Measurements from ENCODE around the gene ADAMTS12. TPM values are rescaled to one million over a fixed set of nuclear protein-coding genes. Genes with fewer than 3 reads are reported as not detected.
A peak's percentile ranks its signal among the peaks of the same experiment; 100 is the strongest.

Gene ADAMTS12
- total RNA-seq, 1 donor from 2014 or later: 2.3 TPM

DNA sequence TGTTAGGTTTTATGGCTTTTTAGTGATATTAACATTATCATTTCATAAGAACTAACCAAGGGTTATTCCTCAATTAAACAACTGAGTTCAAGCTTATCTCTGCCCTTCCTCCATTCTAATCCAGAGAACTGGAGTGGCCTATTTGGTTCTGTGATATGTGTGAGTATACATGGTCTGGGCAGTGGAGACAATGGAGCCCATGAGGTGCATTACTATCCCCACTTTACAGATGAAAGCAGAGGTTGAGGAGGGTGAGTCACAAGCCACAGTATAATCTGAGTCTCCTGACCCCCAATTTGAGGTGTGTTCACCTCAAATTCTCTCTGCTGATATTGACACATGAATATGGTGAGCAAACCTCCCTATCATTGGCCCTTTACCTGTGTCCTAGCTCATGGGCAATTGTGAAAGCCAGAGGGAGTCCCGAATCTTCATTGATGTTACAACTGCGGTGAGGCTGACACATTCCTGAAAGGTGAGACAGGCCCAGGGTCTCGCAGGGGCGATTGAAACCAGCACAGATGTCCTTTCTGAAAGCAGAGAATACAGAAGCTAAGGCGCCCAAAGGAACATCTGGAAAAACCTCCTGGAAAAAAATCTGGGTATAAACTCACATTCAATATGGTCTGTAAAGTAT is 233.9 kb downstream of the ADAMTS12 start:
- no peak for DNase-seq (ENCODE audit: low read depth)

DNA sequence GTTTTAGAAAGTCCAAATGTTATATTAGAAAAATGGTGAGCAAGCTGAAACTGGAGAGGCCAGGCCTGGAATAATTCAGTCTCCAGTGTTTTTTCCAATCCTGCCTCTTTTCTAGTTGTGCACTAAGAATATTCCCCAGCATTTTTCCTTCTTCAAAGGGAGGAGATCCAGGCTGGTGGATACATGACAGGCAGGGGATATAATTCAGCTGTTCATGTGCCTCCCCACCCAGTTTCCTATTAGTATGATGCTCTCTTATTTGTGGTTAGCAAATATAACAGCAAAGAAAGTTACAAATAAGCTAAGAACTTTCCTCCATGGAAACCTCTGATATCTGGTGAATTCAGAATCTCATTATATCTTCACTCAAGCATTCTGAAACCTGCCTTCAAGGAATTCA is 234.6 kb downstream of the ADAMTS12 start:
- no peak for DNase-seq (ENCODE audit: low read depth)

DNA sequence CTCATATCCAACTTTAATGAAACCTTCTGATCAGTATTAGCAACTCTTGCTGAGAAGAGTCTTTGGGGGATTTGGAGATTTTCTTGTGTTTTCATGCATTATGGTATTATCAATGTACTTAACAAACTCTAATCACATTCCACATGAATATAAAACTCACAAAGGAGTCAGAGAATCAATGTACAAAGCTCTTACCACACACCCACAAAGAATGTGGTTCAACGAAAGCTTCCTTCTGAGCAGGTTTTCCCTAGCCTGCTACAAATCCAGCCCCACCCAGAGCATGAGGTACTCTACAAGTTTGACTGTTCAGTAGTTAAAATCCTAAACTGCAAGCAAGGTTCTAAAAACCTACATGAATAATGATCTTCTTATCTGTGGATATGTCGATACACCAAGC is 240.9 kb downstream of the ADAMTS12 start:
- peak; percentile 52 for DNase-seq (ENCODE audit: low read depth)

DNA sequence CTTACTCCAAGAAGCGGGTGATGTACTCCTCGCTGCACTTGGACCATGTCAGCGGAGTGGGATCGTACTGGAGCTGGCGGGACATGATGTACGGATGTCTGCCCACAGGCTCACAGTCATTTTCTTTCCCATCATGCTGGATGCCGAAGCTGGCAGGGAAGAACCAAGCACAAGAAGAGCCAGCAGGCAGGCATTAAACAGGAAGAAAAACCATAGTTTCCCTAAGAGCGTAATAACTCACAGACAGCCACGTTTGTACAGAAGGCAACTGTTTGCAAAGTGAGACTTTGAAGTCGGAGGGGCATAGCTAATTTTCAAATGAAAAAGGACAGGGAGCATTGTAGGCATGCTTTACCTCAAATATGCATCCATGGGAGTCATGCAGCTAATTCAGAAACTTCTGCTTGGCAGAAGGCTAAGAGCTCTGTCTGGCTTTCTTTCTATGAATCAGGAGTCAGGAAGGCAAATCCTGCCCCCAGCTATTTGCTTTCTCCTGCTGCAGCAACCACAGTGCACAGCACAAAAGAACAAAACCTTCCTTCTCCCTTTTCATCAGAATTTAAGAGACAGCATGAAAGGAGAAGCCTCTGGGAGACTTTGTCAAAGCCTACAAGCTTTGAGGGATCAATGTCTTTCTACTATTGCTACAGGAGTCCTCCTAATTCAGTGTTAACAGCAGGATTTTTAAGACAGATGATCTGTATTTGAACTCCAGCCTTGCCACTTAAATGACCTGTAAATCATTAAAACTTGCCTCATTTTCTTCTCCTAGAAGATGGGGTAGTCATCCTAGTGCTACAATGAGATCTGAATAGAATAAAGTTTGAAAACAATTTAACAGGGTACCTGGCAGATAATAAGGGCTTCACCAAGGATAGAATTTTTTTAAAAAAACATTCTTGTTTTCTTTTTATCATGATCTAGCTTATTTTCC is 242.0 kb downstream of the ADAMTS12 start:
- peak; percentile 84 for DNase-seq (ENCODE audit: low read depth)

DNA sequence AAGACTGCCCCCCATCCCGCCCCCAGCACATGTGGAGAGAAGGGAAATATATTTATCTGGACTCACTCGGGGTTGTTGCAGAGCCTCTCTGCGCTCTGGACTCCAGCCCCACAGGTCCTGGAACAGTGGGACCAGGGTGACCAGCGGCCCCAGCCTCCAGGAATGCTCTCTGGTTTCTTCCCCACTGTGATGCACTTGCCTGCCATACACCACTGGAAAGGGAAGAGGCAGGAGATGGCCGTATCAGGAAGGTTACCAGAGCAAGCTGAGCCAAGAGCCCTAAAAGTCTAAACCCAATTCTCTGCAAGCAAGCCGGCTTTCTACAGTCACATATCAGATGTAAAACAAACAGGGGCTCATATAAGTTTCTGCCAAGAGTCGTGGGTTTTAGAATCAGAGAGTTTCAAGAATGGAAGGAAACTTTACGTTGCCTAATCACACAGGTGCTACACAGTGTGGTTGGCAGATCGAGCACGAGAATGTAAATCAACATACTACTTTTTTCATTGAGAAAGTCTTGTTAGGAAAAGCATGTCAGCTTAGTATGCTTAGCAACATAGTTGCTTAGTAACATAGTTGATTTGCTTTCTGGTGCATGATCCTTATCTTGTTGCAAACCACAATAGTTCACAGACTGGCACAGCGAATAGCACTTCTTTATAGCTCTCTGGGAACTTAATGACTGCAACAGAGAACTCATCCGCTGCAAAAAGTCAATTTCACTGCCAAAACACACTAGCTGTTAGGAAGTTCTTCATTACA is 249.9 kb downstream of the ADAMTS12 start:
- DNase-seq (ENCODE audit: low read depth): peak; percentile 84

DNA sequence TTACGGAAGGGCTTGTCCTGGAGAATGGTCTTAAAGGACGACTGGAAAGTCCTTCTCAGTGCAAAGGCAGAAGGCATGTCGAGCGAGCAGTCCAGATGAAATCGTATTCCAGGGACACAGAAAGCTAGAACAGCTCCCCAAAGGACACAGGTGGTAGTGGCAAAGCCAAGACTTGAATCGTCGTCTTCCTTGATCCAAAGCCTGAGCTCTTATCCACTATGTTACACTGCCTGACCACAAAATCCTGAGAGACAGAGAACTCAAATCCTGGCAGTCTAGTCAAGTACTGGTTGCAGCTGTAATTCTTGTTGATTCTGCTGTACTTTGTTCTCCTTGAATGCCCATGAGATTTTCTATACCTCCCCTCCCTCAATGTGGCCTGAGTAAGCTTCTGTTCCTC is 252.3 kb downstream of the ADAMTS12 start:
- DNase-seq (ENCODE audit: low read depth): peak; percentile 16

DNA sequence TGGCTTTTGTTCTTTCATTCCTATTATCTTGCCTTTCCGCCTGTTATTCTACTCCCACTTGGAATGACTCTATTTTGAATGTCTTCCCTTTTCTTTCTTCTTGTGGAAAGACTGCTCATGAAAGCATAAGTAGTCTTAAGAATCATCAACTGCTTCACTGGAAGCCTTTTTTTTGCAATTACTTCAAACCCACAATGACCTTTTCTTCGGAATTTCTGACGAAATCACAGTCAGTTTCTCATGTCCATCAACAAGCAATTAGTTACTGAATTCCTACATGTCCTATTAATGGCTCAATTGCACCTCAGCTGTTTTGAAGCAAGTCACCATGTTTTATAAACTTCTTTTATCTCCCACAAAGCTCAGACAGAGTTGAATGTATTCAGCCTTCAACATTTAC is 254.8 kb downstream of the ADAMTS12 start:
- peak; percentile 75 for DNase-seq (ENCODE audit: low read depth)

DNA sequence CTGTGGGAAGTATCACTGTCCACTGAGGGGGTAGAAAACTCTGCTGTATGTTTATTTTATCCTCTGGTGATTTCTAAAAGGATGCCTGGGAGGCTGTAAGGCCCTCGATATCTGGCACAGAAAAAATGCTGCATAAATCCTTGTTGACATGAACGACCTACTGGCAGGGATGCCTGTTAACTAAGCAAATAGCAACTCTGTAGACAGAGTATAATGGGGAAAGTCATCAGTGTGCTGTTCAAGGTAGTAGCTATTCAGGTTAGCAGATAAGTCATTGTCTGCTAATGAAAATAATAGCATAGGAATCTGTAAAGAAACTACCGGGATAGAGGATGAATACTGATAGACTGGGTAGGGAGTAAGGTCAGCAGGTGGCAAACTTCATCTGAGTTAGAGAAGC is 256.2 kb downstream of the ADAMTS12 start:
- DNase-seq (ENCODE audit: low read depth): no peak

DNA sequence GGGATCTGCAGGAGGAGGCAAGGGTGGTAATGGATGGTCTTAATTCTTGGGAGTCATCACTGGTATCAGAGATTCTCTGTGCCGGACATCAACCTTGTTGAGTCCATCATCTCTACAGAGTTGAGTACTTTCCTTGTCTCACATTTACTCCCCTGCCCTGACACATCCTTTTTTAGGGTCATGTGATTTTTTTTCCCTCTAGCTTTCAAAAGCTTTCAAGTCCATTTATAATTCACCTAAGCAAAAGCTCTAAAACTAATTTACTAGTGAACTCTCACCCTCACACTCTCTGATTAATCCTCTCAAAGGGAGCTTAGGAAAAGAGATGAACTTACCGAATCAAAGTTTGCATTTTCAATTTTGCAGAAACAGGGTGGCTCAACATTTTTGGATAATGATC is 258.1 kb downstream of the ADAMTS12 start:
- no peak for DNase-seq (ENCODE audit: low read depth)

DNA sequence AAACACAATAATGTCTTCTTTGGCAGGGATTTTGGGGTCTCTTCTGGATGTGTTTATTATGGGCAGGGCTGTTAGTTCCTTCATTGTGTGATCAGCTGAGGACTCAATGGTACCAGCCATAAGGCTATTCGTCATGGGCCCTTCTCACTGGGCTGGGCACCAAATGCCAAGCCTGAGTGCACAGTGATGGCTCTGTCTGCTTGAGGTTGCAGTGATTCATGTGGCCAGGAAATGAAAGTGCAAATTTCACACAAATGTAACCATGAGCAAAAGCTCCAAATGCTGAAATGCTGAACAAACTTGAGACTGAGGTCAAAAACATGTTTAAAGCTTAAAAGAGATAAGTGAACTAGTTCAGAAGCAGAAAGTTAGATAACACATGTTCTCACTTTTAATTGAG is 260.0 kb downstream of the ADAMTS12 start:
- peak; percentile 89 for DNase-seq (ENCODE audit: low read depth)

DNA sequence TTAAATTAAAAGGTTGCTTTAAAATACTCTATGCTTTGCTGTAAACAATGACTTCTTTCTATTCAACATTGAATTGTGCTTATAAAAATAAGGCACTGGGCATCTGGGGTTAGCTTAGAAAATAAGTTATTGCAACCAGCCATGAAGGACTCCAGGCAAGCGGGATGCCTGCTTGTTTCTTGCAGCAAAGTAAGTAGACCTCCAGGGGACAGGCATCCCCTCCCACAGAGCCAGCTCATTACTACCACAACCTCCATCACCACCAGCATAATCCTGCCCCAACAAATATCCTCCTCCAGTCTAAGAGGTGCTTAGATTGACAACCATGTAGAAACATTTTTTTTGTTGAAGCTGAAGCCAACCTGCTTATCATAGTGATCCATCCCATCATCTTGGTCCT is 260.7 kb downstream of the ADAMTS12 start:
- no peak for DNase-seq (ENCODE audit: low read depth)

DNA sequence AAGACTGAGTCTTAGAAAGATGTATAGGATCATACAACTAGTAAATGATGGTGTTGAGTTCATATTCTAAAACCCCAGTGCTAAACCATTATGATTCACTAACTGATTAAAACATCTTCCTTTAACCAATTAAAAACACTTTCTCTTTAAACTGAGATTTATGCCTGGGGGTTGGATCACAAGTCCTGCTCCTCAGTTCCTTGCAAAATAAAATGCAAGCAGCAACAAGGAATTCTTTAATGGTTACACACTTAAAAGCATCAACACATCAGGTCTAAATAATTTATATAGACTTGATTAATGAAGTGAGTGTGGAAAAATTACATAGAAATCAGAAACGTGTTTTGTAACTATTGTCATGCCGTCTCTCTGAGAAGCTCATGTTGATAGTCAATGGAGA is 261.8 kb downstream of the ADAMTS12 start:
- no peak for DNase-seq (ENCODE audit: low read depth)

DNA sequence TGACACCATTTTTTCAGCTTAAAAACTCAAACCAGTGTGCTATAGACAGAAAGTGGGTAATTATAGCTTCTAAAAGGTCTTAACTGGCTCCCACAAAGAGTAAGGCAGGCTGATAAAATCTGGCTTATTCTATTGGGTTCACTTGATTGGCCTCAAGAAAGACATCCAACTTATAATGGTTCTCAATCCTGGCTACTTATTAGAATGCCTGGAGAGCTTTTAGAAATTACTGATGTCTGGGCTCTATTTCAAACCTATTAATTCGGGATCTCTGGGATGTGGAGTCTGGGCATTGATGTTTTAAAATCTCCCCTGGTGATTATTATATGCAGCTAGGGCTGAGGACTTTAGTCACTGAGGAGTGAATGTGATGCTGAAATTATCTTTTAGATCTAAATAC is 263.0 kb downstream of the ADAMTS12 start:
- no peak for DNase-seq (ENCODE audit: low read depth)

DNA sequence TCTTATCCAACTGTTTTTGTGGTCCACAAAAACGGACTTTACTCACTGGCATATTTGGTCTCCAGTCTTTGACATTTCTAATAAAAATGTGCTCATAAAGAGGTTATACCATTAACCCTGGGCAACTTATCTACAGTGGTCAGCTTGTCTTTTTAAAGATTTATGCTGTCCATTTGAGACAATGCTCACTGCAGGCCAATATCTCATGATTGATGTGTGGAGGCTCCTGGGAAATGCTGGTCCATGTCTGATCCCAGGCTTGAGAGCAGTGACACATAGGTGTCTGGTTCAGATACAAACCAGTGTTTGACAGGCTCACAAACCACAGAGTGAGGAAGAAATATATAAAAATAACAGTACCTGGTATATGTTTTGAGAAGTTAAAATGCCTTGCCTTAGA is 270.3 kb downstream of the ADAMTS12 start:
- DNase-seq (ENCODE audit: low read depth): no peak

DNA sequence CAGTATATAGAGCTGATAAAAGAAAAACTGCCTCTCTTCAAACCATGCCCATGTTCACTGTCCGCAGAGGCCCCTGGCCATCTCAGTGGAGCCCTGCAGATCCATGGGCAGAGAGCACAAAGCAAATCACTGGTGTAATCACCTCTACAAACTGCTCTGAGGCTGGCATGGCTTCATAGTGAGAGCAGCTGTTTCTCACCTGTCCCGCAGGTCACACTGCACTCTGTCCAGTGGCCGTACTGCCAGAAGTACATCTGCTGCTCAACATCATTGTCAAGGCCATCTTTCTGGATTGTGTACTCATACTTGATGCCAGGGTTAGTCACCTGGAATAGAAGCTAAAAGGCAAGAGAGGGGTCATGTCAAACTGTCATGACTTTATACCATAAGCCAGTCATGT is 277.8 kb downstream of the ADAMTS12 start:
- no peak for DNase-seq (ENCODE audit: low read depth)

DNA sequence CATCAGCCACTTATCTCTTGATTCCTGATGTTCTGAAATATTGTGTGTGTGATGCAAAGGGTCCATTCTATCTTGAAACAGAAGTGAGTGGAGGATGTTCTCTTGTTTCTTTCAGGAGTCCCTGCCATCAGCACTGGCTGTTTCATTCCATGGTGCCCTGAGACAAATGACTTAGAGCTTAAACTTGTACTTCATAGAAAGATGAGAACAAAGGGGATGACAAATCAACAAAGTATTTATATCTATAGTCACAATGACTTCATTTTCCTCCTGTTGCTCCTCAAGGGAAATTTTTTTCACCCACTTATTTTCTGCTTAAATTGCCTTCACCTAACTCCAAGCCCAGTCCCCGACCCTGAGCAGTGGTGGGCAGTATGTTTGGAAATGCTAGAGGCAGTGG is 279.4 kb downstream of the ADAMTS12 start:
- peak; percentile 25 for DNase-seq (ENCODE audit: low read depth)

DNA sequence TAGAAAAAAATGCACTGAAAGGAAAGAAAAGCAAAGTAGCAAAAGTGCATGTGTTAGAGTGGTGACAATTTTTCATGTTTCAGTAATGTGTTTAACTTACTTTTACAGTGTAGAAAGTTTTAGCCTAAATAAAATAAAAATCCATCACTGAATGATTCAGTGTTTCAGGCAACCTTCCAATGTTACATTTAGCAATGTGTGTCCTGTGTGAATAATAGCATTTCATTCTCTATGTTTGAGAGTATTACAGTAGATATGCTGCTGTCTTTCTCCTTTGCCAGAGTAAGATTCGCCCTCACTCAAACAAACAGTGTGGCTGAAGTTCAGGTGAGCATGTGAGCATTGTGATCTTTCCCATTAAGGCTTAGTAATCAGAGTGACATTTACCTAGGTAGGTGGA is 279.9 kb downstream of the ADAMTS12 start:
- DNase-seq (ENCODE audit: low read depth): no peak

DNA sequence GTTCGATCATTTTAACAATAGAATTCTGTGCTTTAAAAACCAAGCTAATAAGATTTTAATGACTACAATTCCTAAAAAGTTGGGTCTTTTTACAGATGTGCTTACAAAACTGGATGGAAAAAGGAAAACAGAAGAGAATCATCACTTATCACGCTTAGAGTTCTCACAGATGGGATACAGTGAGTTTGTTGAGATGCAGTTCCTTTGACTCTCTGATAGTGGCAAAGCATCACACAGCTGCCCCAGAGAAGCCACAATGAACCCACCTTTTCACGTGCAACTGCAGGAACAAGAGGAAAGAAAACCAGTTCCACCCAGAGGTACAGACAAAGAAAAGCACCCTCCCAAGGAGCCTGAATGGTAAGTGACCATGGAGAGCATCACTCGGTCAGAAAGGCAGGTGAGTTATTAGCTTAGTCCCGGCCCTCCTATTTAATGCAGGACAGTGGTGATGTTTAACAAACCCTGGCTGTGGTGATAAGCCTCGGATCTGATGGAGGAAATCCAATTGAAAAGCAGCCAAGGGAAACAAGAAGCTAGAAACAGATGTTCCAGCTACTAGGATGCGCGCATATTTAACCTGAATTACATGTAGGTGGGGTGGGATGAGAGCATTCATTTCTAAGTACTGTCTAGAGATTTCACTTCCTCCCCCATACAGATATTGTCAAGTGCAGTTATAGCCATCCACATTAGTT is 283.3 kb downstream of the ADAMTS12 start:
- DNase-seq (ENCODE audit: low read depth): no peak

DNA sequence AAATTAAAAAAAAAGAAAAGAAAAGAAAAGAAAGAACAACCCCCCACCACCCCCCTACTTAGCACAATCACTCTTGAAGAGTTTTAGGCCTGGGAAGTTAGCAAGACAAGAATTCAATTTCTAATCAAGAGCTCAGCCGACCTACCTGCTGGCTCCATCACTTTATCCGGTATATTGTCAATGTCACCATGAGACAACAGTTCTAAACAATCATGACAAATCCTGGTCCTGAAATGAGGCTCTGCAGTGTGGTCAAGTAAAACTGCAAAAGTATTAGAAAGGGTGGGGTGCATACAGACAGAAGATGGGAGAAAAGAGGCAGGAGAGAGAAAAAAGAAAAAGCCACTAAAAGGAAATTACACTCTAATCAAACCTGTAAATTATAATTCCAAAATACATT is 287.3 kb downstream of the ADAMTS12 start:
- DNase-seq (ENCODE audit: low read depth): no peak

DNA sequence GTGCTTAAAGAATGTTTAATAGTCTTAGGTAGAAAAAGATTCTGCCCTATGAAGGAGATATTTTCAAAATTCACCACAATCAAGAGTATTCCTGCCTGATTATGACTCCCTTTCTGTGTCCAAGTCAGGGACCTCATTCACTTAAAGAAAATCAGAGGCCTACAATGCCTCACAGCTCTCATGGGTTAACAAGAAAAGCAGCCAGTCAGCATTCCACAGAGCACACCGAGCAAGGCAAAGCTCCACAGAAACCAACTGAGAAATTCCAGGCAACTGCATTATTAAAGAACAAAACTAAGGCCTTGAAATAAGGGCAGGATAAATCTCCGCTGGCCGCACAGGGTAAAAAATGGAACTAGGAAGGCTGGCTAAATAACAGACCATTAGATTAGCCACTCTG is 289.9 kb downstream of the ADAMTS12 start:
- DNase-seq (ENCODE audit: low read depth): peak; percentile 72

DNA sequence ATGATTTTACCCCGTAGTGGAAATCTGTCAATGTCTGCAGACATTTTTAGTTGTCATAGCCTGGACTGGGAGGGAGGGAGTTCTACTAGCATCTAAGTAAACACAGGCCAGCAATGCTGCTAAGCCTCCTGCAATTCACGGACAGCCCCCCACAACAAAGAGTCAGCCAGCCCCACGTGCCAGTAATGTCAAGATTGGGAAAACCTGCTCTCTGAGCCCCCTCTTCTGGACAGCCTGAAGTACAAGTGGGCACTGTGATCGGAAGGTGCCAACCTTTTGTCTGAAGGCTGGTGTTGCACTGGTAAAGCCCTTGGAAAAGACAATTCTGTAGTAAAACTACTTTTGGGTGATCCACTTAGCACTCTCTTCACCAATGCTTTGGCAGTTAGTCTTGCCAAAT is 296.5 kb downstream of the ADAMTS12 start:
- DNase-seq (ENCODE audit: low read depth): no peak

DNA sequence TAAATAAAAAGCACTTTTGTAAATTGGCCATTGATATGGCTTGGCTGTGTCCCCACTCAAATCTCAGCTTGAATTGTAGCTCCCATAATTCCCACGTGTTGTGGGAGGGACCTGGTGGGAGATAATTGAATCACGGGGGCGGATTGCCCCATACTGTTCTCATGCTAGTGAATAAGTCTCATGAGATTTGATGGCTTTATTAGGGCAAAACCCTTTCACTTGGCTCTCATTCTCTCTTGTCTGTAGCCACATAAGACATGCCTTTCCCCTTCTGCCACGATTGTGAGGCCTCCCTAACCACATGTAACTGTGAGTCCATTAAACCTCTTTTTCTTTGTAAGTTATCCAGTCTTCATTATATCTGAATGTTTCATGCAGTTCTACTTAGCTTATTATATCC is 297.8 kb downstream of the ADAMTS12 start:
- peak; percentile 5 for DNase-seq (ENCODE audit: low read depth)
